Glutamatergic neuron (in vitro differentiated cells): ENCODE results near the gene SOX5. TPM values are rescaled to one million over a fixed set of nuclear protein-coding genes. Genes with fewer than 3 reads are reported as not detected.

Experiments
- DNase-seq: peaks from one replicate; pipeline ENCODE4 v3.0.0; 2022
- H3K27ac Mint-ChIP-seq: one replicate; pipeline ENCODE4 v1.8.0; 2020; ENCODE audit warnings: mild to moderate bottlenecking, mixed read lengths, inconsistent platforms; ENCODE audit not compliant: unreplicated experiment
- H3K27me3 Mint-ChIP-seq: one replicate; pipeline ENCODE4 v1.8.0; 2020; ENCODE audit warnings: mild to moderate bottlenecking, moderate library complexity, mixed read lengths, inconsistent platforms; ENCODE audit not compliant: unreplicated experiment
- H3K36me3 Mint-ChIP-seq: one replicate; pipeline ENCODE4 v1.8.0; 2020; ENCODE audit warnings: mild to moderate bottlenecking, mixed read lengths, inconsistent platforms; ENCODE audit not compliant: unreplicated experiment
- H3K4me1 Mint-ChIP-seq: one replicate; pipeline ENCODE4 v1.8.0; 2020; ENCODE audit warnings: mild to moderate bottlenecking, low read depth, mixed read lengths, inconsistent platforms; ENCODE audit not compliant: unreplicated experiment
- H3K4me3 Mint-ChIP-seq: one replicate; pipeline ENCODE4 v1.8.0; 2020; ENCODE audit warnings: mild to moderate bottlenecking, mixed read lengths, inconsistent platforms; ENCODE audit not compliant: unreplicated experiment
- H3K9me3 Mint-ChIP-seq: one replicate; pipeline ENCODE4 v1.8.0; 2020; ENCODE audit warnings: mild to moderate bottlenecking, moderate library complexity, mixed read lengths, inconsistent platforms; ENCODE audit not compliant: unreplicated experiment
- total RNA-seq: library from RNA; stranded (reverse); fragmentation: NEBNext Ultra II Directional; extraction: Animal tissue kit (Norgen Biotek cat#: 25700); gene quantifications from one replicate; pipeline ENCODE4 v1.2.1, GENCODE V29; 2021; ENCODE audit not compliant: unreplicated experiment
- TF ChIP-seq, protein P1 (sequence below): fragments of 200-600 bp; sonication (generic); IDR thresholded peaks from one replicate; pipeline ENCODE4 v1.5.0; 2021; ENCODE audit not compliant: partially characterized antibody, unreplicated experiment

SOX5 gene
- total RNA-seq, 1 donor from 2014 or later: 118 TPM

DNA sequence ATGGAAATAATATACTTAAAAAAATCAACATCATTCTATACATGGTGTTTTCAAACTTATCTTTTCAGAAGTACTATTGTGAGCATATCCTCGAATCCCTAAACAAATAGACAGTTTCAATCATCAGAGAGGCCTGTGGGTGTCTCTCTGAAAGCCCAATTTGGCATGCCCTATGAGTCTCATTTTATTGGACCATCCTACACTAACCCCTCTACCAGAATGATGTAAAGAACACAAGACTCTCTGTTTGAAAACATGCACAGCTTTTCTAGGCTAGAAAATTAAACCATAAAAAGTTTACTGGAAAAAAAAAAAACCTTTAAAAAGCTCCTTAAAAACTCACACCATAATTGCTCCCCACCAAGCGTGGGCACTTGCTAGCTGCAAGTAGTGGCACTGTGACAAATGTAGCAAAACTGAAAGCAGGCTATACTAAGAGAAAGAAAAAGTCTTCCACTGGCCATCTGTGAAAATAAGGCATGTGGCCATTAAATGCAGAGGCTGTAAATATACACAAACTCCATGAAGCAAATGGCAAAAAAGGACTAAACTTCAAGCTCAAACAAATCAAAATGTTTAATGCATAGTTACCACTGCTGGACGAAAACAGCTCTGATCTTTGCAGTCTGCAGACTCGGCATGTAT is 394.2 kb downstream of the SOX5 start:
- Mint-ChIP-seq H3K27me3 (no peaks in the 10 kb centered on the region), H3K27ac (peak overlapping the region; percentile 90), H3K9me3 (no peaks in the 10 kb centered on the region), H3K36me3 (no peaks in the 10 kb centered on the region), H3K4me1 (peaks cover 24% of the 10 kb centered on the region), H3K4me3 (no peak overlapping the region)
- DNase-seq: no peak
- TF ChIP-seq, protein P1, sequence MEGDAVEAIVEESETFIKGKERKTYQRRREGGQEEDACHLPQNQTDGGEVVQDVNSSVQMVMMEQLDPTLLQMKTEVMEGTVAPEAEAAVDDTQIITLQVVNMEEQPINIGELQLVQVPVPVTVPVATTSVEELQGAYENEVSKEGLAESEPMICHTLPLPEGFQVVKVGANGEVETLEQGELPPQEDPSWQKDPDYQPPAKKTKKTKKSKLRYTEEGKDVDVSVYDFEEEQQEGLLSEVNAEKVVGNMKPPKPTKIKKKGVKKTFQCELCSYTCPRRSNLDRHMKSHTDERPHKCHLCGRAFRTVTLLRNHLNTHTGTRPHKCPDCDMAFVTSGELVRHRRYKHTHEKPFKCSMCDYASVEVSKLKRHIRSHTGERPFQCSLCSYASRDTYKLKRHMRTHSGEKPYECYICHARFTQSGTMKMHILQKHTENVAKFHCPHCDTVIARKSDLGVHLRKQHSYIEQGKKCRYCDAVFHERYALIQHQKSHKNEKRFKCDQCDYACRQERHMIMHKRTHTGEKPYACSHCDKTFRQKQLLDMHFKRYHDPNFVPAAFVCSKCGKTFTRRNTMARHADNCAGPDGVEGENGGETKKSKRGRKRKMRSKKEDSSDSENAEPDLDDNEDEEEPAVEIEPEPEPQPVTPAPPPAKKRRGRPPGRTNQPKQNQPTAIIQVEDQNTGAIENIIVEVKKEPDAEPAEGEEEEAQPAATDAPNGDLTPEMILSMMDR: no peak

DNA sequence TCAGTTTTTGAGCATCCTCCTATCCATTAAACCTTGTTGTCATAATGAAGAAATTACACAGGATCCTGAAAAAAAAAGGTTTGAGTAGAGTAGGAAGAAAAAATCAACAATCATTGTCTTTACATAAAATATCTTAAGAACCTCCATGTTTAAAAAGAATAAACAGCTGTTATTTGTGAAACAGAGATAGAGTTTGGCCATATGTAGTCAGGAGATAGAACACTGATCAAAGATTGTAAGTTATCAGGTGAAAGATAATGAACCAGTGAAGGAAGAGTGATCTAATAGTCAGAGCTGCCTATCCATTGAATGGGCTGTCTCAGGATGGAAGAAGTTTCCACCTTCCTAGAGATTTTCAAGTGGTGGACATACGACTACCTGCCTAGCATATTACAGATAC is 397.1 kb downstream of the SOX5 start:
- Mint-ChIP-seq H3K36me3 (no peaks in the 10 kb centered on the region), H3K9me3 (no peaks in the 10 kb centered on the region), H3K4me1 (peaks cover 24% of the 10 kb centered on the region), H3K27me3 (no peaks in the 10 kb centered on the region), H3K27ac (no peak overlapping the region), H3K4me3 (no peak overlapping the region)
- no peak for DNase-seq
- TF ChIP-seq, protein P1: no peak

DNA sequence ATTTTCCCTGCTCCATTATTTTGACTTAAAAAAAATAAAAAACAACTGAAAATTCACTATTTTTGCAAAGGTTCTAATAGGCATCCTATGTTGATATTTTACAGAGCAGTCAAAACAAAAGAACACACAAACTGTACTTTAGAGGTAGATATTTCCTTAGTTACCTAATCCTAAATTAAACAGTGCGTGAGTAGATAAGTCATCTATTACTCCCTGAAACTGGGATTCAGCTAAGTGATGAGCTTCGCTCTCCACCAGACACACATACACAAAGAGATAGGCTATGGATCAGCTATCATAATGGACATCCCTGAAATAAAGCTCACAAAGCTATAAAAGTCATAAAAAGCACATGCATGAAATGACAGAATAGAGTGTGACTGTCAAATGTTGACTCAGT is 398.7 kb downstream of the SOX5 start:
- Mint-ChIP-seq H3K9me3 (no peaks in the 10 kb centered on the region), H3K27ac (no peak overlapping the region), H3K4me3 (no peak overlapping the region), H3K4me1 (peaks cover 15% of the 10 kb centered on the region), H3K36me3 (no peaks in the 10 kb centered on the region), H3K27me3 (no peaks in the 10 kb centered on the region)
- TF ChIP-seq, protein P1: no peak
- DNase-seq: no peak

DNA sequence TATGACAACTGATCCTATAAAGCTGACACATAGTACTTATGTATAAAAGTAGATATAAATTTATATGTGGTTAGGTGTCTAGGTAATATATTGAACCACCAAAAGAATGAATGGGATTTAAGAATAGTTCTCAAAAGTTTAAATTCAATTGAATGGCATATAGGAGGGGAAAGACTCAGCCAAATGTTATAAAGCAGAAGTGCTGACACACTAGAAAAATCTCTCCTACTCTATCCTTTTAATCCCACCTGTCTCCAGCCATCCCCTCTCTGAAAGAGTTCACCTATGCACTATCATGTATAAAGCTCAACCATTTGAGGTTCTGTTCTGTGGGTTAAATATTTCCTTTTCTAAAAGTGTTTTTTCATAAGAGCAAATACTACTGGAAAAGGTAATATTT is 400.7 kb downstream of the SOX5 start:
- no peak for DNase-seq
- H3K36me3 Mint-ChIP-seq: no peaks in the 10 kb centered on the region
- H3K27me3 Mint-ChIP-seq: no peaks in the 10 kb centered on the region
- no peak overlapping the region for H3K27ac Mint-ChIP-seq
- TF ChIP-seq, protein P1: no peak
- no peaks in the 10 kb centered on the region for H3K9me3 Mint-ChIP-seq
- H3K4me3 Mint-ChIP-seq: no peak overlapping the region
- peaks cover 4% of the 10 kb centered on the region for H3K4me1 Mint-ChIP-seq

DNA sequence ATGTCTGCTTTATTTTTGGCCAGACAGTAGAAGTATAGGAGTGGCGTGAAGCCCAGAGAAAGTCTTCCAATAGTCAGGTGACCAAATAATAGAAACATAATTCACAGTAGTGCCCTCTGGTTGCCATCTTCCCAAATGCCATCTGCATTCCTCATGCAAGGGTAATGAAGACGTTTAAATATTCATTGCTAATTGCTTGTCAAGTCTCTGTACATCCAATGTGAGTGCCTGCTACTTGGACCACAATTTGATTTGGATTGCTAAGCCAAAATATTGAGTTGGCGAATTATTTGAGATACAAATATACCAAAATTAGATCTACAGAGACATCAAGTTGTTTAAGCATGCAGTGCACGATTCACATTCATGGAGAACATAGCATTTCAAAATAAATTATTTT is 402.7 kb downstream of the SOX5 start:
- Mint-ChIP-seq H3K4me3 (no peak overlapping the region), H3K4me1 (peaks cover 4% of the 10 kb centered on the region), H3K9me3 (no peaks in the 10 kb centered on the region), H3K36me3 (no peaks in the 10 kb centered on the region), H3K27ac (no peak overlapping the region), H3K27me3 (no peaks in the 10 kb centered on the region)
- TF ChIP-seq, protein P1: no peak
- DNase-seq: no peak
